Islet of Langerhans (tissue), 1 donor: ENCODE results near the gene SHH.

Experiments used
- FAIRE-seq: peaks from one replicate; lab custom pipeline; 2011; peaks lifted over from hg19 to GRCh38; lab: Jason Lieb, UNC

SHH gene

GRCh38 chr7:155791214-155791737, 21.0 kb downstream of the SHH start:
- no peak for FAIRE-seq

GRCh38 chr7:155790666-155791065, 21.6 kb downstream of the SHH start:
- no peak for FAIRE-seq

- FAIRE-seq: no peak
These were observed 23.1 kb downstream of the SHH start for GRCh38 chr7:155789001-155789725.

GRCh38 chr7:155788616-155789000, 23.7 kb downstream of the SHH start:
- no peak for FAIRE-seq

- FAIRE-seq: no peak
These were observed 25.0 kb downstream of the SHH start for GRCh38 chr7:155787171-155787851.

- FAIRE-seq: no peak
These were observed 25.8 kb downstream of the SHH start for GRCh38 chr7:155786491-155786890.

GRCh38 chr7:155785536-155785935, 26.7 kb downstream of the SHH start:
- FAIRE-seq: no peak

- FAIRE-seq: no peak
These were observed 29.8 kb downstream of the SHH start for GRCh38 chr7:155782466-155782865.

GRCh38 chr7:155781433-155781832, 30.8 kb downstream of the SHH start:
- no peak for FAIRE-seq

GRCh38 chr7:155780884-155781283, 31.4 kb downstream of the SHH start:
- FAIRE-seq: no peak

GRCh38 chr7:155778349-155778748, 33.9 kb downstream of the SHH start:
- FAIRE-seq: no peak

GRCh38 chr7:155776606-155777005, 35.7 kb downstream of the SHH start:
- no peak for FAIRE-seq

GRCh38 chr7:155775691-155776090, 36.6 kb downstream of the SHH start:
- no peak for FAIRE-seq

- no peak for FAIRE-seq
These were observed 37.3 kb downstream of the SHH start for GRCh38 chr7:155774947-155775346.

GRCh38 chr7:155773531-155773930, 38.7 kb downstream of the SHH start:
- no peak for FAIRE-seq

GRCh38 chr7:155770241-155770640, 42.0 kb downstream of the SHH start:
- no peak for FAIRE-seq

GRCh38 chr7:155769701-155770100, 42.6 kb downstream of the SHH start:
- FAIRE-seq: no peak

- no peak for FAIRE-seq
These were observed 45.0 kb downstream of the SHH start for GRCh38 chr7:155766966-155767916.

GRCh38 chr7:155766386-155766785, 45.9 kb downstream of the SHH start:
- FAIRE-seq: no peak

- FAIRE-seq: no peak
These were observed 46.8 kb downstream of the SHH start for GRCh38 chr7:155765458-155765857.

GRCh38 chr7:155764438-155764793, 47.8 kb downstream of the SHH start:
- no peak for FAIRE-seq

GRCh38 chr7:155763691-155764437, 48.4 kb downstream of the SHH start:
- no peak for FAIRE-seq
